GM21515 (cell line): ENCODE measurements around the gene C17orf107.

Experiments
- ATAC-seq: cut with Tn5 transposase; IDR thresholded peaks from one replicate; pipeline ENCODE4 v1.9.1; 2021; ENCODE audit not compliant: unreplicated experiment

The C17orf107 gene

GRCh38 chr17:4872786-4873185 is 26.6 kb upstream of the C17orf107 start:
- ATAC-seq: no peak

GRCh38 chr17:4877089-4877488 is 22.2 kb upstream of the C17orf107 start:
- no peak for ATAC-seq

- no peak for ATAC-seq
Measured at GRCh38 chr17:4879601-4880000, 19.7 kb upstream of the C17orf107 start.

- no peak for ATAC-seq
Measured at GRCh38 chr17:4880857-4881256, 18.5 kb upstream of the C17orf107 start.

GRCh38 chr17:4881761-4882555 is 17.4 kb upstream of the C17orf107 start:
- no peak for ATAC-seq

GRCh38 chr17:4884489-4884888 is 14.8 kb upstream of the C17orf107 start:
- ATAC-seq: no peak

- no peak for ATAC-seq
Measured at GRCh38 chr17:4886830-4887229, 12.5 kb upstream of the C17orf107 start.

DNA sequence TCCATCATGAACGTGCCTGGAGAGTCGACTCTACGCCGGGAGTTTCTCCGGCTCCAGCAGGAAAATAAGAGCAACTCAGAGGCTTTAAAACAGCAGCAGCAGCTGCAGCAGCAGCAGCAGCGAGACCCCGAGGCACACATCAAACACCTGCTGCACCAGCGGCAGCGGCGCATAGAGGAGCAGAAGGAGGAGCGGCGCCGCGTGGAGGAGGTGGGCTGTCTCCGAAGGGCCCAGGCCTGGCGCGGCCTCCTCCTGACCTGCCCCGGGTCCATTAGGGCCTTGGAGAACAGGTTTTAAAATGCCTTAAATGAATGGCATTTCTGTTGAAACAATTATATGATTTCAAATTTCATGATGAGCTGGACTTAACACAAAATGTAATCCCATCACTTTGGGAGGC is 11.8 kb upstream of the C17orf107 start:
- ATAC-seq: no peak

- ATAC-seq: no peak
Measured at GRCh38 chr17:4891411-4892410, 7.6 kb upstream of the C17orf107 start.

GRCh38 chr17:4892499-4893221 is 6.7 kb upstream of the C17orf107 start:
- no peak for ATAC-seq

DNA sequence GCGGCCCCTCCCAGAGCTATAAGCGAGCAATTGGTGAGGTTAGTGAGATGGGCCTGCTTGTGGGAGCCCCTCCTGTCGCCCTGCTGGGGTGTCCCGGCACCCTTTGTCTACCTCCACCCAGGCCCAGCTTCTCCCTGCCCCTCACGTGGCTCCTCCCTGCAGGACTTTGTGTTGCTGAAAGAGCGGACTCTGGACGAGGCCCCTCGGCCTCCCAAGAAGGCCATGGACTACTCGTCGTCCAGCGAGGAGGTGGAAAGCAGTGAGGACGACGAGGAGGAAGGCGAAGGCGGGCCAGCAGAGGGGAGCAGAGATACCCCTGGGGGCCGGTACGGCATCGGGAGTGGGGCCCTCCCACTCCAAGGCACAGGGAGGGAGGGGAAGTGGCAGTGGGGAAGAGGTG is 6.1 kb upstream of the C17orf107 start:
- ATAC-seq: no peak

DNA sequence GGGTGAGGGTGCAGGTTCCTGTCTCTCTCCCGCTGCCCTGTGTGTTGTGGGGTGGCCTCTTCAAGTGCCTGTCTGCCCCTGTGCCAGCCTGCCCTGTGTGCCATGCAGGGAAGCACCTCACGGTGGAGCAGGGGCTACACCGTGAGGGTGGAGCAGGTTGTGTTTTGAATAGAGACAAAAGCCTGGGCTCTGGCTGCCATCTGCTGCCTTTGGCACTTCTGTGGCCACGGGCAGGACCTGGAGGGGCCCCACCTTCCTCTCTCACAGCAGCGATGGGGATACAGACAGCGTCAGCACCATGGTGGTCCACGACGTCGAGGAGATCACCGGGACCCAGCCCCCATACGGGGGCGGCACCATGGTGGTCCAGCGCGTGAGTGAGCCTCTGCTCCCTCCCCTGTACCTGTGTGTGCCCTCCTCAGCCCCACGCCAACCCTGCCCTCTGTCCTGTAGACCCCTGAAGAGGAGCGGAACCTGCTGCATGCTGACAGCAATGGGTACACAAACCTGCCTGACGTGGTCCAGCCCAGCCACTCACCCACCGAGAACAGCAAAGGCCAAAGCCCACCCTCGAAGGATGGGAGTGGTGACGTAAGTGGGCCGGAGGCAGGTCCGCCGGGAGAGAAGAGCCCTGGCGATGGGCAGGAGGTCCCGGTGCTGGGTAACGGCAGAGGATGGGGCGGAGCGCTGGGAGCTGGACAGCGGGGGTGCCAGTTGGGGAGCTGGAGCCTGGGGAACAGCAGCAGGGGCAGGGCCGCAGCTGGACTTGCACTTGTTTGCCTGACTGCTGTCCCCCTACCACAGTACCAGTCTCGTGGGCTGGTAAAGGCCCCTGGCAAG is 5.4 kb upstream of the C17orf107 start:
- no peak for ATAC-seq

DNA sequence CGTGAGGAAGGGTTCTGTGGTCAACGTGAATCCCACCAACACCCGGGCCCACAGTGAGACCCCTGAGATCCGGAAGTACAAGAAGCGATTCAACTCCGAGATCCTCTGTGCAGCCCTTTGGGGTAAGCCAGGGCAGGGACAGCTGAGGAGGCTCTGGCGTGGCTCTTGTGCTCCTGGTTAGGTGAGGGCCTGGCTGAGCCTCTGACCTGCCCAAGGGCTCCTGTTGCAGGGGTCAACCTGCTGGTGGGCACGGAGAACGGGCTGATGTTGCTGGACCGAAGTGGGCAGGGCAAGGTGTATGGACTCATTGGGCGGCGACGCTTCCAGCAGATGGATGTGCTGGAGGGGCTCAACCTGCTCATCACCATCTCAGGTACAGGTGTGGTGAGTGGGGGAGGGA is 4.2 kb upstream of the C17orf107 start:
- no peak for ATAC-seq

- ATAC-seq: no peak
Measured at GRCh38 chr17:4895657-4896331, 3.5 kb upstream of the C17orf107 start.

DNA sequence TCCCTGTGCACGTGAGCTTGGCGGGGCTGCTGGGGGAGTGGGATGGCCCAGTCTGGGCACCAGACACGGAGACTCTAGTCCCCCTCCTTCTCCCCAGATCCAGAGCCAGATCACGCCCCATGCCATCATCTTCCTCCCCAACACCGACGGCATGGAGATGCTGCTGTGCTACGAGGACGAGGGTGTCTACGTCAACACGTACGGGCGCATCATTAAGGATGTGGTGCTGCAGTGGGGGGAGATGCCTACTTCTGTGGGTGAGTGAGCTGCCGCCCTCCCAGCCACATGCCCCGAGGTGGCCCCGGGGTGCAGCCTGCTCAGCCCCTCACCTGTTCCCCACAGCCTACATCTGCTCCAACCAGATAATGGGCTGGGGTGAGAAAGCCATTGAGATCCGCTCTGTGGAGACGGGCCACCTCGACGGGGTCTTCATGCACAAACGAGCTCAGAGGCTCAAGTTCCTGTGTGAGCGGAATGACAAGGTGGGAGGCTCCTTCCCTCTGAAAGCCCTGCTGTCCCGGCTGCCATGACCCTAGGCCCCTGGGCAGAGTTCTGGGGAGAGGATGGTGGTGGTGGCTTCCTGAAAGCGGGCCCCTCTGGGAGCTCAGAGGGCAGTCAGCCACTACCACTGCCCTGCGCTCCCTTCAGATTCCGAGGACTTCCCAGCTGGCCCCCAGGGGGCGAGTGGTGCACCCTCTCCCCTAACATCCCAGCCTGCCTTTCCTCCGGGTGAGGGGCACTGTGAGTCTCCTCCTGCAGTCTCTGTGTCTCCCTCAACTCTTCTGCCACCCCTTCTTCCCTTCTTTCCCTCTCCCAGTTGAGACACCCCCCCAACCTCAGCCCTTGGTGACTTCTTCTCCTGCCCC is 2.8 kb upstream of the C17orf107 start:
- no peak for ATAC-seq

DNA sequence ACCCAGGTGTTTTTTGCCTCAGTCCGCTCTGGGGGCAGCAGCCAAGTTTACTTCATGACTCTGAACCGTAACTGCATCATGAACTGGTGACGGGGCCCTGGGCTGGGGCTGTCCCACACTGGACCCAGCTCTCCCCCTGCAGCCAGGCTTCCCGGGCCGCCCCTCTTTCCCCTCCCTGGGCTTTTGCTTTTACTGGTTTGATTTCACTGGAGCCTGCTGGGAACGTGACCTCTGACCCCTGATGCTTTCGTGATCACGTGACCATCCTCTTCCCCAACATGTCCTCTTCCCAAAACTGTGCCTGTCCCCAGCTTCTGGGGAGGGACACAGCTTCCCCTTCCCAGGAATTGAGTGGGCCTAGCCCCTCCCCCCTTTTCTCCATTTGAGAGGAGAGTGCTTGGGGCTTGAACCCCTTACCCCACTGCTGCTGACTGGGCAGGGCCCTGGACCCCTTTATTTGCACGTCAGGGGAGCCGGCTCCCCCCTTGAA is 2.1 kb upstream of the C17orf107 start:
- no peak for ATAC-seq

- ATAC-seq: no peak
Measured at GRCh38 chr17:4897785-4898184, 1.6 kb upstream of the C17orf107 start.

DNA sequence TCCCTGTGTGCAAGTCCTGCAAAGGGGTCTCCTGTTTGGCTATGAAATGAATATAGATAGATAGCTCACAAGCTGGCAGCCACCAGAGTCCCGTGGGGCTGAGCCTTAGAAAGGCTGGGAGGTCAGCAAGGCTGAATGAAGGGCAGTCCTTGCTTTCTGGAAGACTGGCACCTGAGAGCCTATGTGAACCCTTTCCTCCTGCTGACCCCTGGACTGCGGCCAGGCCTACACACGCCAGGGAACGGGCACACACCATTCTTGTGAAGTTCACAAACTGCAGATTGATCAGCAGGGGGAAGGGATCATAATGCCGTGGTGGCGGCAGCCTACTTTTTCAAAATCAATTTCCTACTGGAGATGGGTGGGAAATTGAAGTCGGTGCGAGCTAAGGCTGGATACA is 985 bp upstream of the C17orf107 start:
- no peak for ATAC-seq

DNA sequence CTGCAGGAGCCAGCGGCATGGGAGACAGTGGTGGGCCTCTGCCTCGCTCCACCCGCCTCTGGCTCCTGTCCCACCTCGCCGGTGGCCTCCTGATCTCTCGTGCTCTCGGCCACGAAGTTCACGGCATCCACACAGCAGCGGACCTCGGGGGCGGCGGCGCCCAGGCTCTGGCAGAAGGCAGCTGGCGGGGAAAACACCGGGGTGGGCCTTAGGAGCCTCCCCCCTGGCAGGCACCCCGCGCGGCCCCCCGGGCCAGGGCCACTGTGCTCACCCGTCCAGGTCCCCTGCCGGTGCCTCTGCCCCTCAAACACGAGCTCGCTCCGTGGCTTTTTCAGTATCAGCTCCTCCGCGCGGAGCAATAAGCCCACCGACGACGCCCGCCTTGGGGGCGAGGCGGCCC is 409 bp upstream of the C17orf107 start:
- ATAC-seq: no peak
